COLO668 (cell line): ENCODE measurements around the gene FGF1.

Experiments used
- DNase-seq: peaks from one replicate; lab custom pipeline; 2025; ENCODE audit not compliant: unreplicated experiment; lab: John Stamatoyannopoulos, UW

FGF1 gene

DNA sequence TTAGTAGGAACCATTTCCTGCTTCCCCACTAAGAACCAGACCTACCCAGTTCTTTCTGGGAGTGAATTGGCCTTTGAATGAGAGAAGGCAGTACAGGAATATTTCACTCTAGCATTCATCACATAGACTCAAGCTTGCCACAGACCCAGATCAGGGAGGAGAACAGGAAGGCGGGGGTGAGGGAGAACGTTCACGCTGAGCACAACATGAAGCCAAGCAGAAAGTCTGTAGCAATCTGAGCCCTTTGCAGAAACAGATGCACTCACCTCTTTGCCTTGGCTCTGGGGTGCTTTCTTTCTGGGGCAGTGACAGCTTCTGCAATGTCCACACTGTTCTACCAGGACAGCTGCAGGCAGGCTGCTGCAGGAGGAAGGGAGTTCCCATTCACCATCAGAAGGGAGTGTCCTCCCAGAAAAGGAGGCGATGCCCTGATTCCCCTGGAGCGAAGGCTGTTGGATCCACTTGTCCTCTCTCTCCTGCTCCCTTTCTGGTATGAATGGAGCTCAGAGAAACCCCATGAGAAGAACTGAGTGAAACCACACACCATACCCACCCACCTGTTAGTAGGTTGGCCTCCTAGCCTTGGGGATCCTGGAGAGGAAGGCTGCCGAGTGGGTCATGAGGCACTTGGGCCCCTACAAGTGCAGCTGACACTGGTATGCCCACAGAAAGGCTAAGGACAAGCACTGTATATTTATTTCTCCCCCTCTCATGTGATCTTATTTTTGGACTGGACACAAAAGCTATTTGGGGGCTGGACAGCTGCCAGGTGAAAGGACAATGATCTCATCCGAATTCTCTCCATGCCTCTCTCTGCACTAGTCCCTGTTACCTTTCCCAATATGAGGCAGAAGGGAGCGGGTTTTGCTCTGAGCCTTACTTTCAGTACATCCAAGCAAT lies 11.7 kb upstream of the FGF1 start:
- DNase-seq = peak; percentile 64

DNA sequence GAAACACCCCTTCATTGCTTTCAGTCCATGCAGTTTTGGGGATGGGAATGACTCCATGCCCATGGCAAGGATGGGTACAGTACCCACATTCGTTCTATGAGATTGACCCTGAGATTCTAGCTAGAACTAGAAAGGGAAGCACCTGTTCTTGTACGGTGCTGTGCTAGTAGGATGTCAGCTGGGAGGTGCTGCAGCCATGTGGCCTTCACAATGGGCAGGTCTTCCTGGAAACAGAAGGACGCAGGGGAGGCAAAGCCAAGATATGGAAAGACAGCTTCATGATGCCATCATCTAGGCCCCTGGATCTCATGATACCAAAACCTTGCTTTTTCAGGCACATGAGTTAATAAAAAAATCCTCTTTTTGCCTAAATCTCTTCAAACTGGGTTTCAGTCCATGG lies 10.5 kb upstream of the FGF1 start:
- DNase-seq = no peak

GRCh38 chr5:142694092-142694856 lies 8.4 kb upstream of the FGF1 start:
- no peak for DNase-seq

DNA sequence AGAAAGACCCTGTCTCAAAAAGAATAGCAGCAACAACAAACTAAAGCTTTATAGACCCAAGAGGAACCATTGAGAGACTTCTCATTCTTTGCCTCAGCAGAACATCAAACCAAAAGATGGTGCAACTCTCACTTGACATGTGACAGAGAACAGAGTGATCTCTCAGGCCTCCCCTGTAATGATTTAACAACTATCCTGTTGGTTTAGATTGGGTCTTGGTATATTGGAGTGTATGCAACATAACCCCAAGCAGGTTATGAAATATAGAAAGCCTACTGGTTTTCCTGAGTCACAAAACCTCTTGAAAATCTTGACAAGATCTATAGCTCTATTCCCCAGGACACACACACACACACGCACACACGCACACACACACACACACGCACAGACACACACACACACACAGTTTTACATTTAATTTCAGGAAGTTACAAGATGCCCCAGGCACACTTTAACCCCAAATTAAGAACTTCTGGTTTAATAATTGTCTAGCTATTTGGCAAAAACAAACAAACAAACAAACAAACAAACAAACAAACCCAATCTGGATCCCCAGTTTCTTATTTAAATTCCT lies 6.5 kb upstream of the FGF1 start:
- no peak for DNase-seq

DNA sequence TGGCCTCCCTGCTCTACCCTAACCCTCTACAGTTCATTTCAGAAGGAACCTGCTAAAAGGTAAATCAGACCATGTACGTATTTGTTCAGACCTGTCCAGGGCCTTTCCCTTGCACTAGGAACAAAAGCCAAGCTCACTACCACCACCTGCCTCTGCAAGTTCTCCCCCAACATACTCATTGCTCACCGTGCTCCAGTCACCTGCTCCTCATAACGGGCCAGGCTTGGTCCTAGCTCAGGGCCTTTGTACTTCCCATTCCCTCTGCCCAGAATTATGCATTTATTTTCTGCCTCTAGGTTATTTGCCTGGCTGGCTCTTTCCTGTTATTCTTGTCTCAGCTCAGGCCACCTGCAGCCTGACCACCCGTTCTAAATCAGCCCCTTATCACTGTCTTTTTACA lies 4.8 kb upstream of the FGF1 start:
- peak; percentile 56 for DNase-seq

DNA sequence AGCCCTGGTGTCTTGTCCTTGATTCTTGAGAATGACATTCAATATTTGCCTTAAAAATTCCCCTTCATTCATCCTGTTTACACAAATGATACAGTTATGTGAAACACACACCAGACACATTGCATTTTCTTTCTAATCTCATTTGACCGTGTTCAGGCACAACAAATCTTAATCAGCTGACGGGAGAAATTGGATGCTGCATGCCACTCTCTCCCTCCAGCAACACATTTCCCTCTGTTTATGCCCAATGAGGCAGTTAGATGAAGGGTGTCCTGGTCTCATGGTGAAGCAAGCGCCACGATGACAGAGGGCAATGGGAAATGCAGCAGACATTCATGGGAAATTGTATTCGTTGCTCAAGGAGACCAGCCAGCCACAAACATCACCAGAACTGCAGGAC lies 3.2 kb upstream of the FGF1 start:
- DNase-seq = no peak

DNA sequence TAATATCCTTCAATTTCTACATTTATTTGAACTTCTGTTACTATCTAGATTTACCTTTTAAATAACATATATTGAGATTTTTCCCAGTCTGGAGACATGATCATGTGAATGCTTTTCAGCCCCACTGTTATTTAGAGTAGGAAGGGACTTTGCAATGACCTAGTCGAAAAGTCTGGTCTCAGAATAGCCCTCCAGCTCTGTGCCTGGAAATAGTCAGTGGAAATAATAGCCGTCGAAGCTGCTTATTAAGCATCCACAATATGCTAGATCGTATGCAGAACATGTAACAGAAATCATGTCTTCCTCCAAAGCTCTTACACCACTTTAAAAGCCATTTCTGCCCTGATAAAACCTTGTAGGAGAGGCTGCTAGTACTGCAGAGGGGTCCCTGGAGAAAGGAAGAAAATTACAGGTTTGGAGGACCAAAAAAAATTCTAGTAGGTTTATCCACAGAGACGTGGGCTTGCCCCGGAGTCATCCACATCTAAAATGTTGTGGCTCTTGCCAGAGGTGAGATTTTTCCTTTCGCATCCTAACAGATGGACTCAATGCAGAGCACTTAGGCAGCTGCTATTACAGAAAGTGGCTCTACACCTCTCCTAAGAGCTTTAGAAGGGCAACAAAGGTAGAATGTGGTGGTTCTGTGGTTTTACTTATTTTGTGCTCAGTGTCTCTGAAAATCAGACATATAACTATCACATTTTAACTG lies 2.5 kb upstream of the FGF1 start:
- DNase-seq = no peak

- DNase-seq = no peak
Measured at GRCh38 chr5:142686968-142687367, 1.1 kb upstream of the FGF1 start.

DNA sequence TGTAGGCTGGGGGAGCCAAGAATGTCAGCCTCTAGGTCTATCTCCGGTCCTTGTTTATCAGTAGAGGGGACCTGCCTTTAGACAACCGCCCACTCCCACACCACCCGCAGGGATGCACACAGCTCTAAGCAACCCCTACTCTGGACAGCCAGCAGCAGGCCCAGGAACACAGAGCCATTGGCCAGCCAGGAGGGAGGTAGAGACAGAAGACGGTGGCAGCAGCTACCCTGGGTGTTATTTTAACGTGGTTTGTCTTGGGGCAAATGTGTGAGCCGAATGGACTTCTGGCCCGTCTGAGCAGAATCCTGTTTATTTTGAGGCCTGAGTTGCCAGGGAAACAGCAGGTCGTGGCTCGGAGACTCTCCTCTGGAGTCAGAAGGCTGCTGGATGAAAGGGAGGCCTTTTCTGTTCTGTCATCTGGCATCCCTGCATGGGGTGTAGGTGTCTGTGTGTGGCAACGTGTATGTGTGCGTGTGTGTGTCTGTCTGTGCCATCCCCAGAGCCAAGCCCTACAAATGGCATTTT lies 382 bp upstream of the FGF1 start:
- DNase-seq = no peak

DNA sequence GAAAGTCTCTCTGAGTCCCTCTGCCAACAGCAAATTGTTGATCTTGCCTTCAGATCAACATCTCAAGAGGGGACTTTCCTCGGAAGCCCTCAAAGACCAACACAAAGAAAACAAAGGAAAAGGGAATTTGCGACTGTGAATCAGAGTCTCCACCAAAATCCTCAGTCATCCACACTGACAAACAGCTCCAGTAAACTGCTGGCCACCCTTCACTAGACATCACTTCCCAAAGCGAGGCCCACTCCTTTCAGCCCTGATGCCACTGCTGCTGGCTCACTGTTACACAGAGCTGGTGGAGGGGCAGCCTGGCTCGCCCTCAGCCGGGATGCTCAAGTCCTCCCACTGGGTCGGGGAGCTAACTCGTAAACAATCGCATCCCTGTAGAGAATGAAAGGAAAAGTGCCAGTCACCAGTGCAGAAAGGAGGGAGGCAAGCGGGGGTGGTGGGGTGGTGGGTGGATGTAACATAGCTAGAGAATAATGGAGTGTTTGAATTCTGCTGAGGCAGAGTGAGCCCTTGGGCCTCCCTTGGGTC lies 1.3 kb downstream of the FGF1 start:
- no peak for DNase-seq

DNA sequence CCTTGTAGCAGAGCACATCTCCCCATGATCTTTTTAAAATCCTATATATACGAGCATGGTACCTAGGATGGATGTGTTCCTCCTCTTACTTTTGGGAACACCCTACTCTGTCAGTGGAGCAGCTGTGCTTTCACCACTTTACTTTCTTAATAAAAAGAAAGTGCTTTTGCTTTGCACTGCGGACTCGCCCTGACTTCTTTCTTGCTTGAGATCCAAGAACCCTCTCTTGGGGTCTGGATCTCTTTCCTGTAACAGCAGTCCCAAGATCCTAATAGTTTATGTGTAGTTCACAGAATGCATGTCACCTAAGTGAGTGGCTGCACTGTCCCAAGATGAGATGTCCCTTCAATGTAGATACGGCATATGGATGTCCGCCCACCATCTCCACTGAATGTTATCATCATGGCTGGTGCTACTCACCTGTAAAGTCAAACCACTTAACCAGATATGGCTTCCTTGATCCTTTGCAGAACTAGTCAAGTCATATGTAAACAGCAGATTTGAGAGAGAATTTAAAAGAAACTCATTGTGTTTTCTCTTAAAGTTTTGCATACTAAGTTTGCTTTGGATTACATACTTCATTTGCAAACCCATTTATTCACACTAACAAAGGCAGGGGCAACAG lies 1.9 kb downstream of the FGF1 start:
- DNase-seq = no peak

- DNase-seq = no peak
Measured at GRCh38 chr5:142683116-142683515, 2.8 kb downstream of the FGF1 start.

DNA sequence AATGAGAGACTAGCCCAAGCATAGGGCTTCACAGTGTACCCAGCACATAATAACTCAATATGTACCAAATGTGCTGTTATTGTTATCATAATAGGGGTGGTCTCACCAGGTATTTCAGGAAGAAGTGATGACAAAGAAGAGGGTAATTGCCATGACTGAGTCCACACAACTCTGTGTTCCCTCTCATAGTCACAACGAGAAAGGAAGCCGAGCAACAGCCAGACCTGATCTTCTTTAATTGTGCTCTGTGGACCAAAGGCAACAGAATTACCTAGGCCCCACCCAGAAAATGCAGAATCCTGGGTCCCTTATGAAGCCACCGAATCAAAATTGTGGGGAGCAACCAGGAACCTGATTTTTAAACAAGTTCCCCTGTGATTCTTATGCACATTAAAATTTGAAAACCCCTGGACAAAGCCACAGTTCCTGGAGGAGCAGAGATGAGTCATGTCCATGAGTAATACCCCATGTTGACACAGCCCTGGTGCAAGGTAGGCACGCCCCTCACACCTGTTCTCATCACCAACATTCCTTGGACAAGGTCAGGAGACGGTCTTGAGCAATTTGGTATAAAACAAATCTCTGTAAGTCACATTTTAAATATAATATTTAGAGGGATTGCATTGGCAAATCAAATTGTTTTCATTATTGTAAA lies 5.2 kb downstream of the FGF1 start:
- peak; percentile 72 for DNase-seq

DNA sequence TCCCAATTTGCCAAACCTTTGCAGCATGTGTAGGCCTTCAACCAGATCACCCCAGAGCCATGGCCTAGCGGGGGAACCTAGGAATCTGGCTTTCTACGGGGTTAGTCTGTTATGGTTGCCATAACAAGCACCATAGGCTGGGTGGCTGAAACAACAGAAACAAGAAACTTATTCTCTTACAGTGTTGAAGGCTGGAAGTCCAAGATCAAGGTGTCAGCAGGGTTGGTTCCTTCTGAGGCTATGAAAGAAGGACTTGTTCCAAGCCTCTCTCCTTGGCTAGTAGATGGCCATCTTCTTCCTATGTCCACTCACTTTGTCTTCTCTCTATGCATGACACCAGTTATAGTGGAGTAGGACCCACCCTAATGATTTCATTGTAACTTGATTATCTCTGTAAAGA lies 6.1 kb downstream of the FGF1 start:
- DNase-seq = no peak

DNA sequence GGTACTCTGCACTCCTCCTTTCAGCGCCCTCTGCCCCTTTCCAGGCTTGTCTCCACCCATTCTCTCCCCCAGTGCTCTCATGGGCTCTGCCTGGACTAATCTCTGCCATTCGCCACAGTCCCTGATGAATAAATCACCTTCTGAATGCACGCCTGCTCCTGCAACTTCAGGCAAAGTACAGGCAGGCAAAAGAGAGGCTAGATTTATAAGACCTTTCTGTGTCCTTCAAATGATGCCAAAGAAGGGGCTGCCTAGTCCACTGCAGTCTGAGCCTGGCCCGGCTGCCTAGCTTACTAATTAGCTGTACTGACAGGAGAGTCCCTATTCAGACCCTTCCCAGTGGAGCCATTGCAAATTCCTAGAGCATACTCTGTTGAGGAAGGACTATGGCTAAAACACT lies 7.4 kb downstream of the FGF1 start:
- DNase-seq = no peak

GRCh38 chr5:142677198-142677597 lies 8.7 kb downstream of the FGF1 start:
- DNase-seq = no peak

- DNase-seq = no peak
Measured at GRCh38 chr5:142676318-142676717, 9.6 kb downstream of the FGF1 start.

GRCh38 chr5:142674531-142675469 lies 11.1 kb downstream of the FGF1 start:
- no peak for DNase-seq

DNA sequence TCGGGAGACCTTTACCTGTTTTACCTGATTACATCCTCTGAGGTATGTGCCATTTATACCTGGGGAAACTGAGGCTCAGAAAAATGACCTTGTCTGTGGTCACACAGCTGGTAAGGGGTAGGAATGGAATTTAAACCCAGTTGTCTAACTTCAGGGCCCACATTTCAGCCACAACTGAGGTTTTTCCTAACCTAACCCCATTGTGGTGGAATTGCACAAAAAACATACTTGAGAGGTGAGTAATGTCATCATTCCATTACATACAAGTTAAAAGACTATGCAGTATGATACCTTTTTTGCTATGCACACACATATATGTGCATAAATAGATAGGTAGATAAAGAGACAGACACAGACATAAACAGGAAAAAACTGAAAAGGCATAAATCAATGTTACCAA lies 14.1 kb downstream of the FGF1 start:
- DNase-seq = no peak
